HEK293T (cell line): ENCODE measurements around the gene ANP32B.

Experiments
- CTCF ChIA-PET: fragments of 350-600 bp; formaldehyde crosslinking; extraction: SDS; loops from one replicate; lab custom pipeline; 2021; ENCODE audit warnings: antibody characterized with exemption, inconsistent platforms; lab: Yijun Ruan, JAX
- POLR2A ChIA-PET: fragments of 350-600 bp; formaldehyde crosslinking; extraction: SDS; loops from one replicate; lab custom pipeline; 2020; ENCODE audit warnings: antibody characterized with exemption, inconsistent platforms; lab: Yijun Ruan, JAX
- DNase-seq: peaks from one replicate; pipeline ENCODE4 v3.0.0; 2012; ENCODE audit warnings: mixed read lengths; ENCODE audit errors: extremely low spot score
- ARNT ChIP-seq: fragments of 450-650 bp; IDR thresholded peaks from 2 replicates; pipeline ENCODE4 v1.6.1; 2017; ENCODE audit warnings: mild to moderate bottlenecking
- BHLHE40 ChIP-seq: fragments of 450-650 bp; IDR thresholded peaks from 2 replicates; pipeline ENCODE4 v1.6.1; 2016; ENCODE audit warnings: mild to moderate bottlenecking, moderate library complexity, borderline replicate concordance
- CTBP1 ChIP-seq: fragments of 450-650 bp; IDR thresholded peaks from 2 replicates; pipeline ENCODE4 v1.6.1; 2016; ENCODE audit warnings: borderline replicate concordance
- ELF4 ChIP-seq: fragments of 450-650 bp; IDR thresholded peaks from 2 replicates; pipeline ENCODE4 v1.6.1; 2017; ENCODE audit warnings: antibody characterized with exemption
- FOXA1 ChIP-seq: fragments of 450-650 bp; IDR thresholded peaks from 2 replicates; pipeline ENCODE4 v1.6.1; 2016; ENCODE audit warnings: mild to moderate bottlenecking
- FOXK2 ChIP-seq: fragments of 450-650 bp; IDR thresholded peaks from 2 replicates; pipeline ENCODE4 v1.6.1; 2016; ENCODE audit warnings: mild to moderate bottlenecking
- FOXM1 ChIP-seq: fragments of 450-650 bp; IDR thresholded peaks from 2 replicates; pipeline ENCODE4 v1.6.1; 2017; ENCODE audit warnings: mild to moderate bottlenecking, borderline replicate concordance
- HDGF ChIP-seq: fragments of 450-650 bp; IDR thresholded peaks from 2 replicates; pipeline ENCODE4 v1.6.1; 2017; ENCODE audit warnings: antibody characterized with exemption, borderline replicate concordance
- L3MBTL2 ChIP-seq: fragments of 450-650 bp; conservative IDR thresholded peaks from 2 replicates; pipeline ENCODE4 v1.6.1; 2016; ENCODE audit warnings: mild to moderate bottlenecking
- LEF1 ChIP-seq: fragments of 450-650 bp; IDR thresholded peaks from 2 replicates; pipeline ENCODE4 v1.6.1; 2017; ENCODE audit warnings: mild to moderate bottlenecking, borderline replicate concordance
- NFRKB ChIP-seq: fragments of 450-650 bp; IDR thresholded peaks from 2 replicates; pipeline ENCODE4 v1.6.1; 2016; ENCODE audit warnings: mild to moderate bottlenecking, moderate library complexity
- PKNOX1 ChIP-seq: fragments of 450-650 bp; IDR thresholded peaks from 2 replicates; pipeline ENCODE4 v1.6.1; 2016
- SP1 ChIP-seq: fragments of 450-650 bp; IDR thresholded peaks from 2 replicates; pipeline ENCODE4 v1.6.1; 2017
- SUZ12 ChIP-seq: fragments of 450-650 bp; IDR thresholded peaks from 2 replicates; pipeline ENCODE4 v1.6.1; 2016; ENCODE audit warnings: mild to moderate bottlenecking
- TARDBP ChIP-seq: fragments of 450-650 bp; IDR thresholded peaks from 2 replicates; pipeline ENCODE4 v1.6.1; 2016
- ZNF384 ChIP-seq: fragments of 450-650 bp; IDR thresholded peaks from 2 replicates; pipeline ENCODE4 v1.6.1; 2016

The ANP32B gene

DNA sequence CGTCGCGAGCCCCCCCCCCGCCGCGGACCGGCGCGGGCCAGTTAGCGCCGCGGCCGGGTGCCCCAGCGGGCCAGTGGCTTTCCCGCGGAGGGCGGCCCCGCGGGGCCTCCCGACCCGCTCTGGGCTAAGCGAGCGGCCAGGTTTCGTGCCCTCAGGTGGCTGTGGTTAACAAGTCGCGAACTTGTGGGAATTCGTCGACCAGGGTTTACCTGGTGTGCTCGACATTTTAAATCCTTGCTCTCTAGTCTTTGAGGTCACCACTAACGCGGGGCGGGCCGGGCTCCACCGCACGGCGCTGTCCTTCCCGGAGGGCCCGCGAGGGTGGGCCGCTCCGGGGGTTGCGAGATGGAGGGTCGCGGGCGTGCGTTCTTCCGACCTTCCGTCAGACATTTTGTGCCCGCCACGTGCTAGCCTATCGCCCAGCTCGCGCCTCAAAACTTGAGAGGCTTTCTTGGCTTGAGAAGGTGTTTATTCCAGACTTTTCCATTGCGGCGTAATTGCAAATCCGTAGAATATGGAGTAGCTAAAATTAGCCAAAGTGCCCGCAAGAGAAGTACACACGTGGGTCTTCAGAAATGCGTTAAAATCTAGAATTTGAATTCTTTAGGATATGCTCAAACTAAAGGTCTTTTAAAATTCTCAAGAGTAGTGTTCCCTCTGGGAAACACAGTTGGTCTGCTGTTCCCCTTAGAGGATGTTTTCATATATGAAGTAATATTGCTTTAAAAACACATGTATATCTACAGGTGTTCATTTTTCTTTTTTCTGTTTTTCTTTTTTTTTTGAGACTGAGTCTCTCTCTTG is 2.1 kb downstream of the ANP32B start:
- DNase-seq: peak; percentile 26
- ChIA-PET POLR2A (interaction anchor here (1.1 kb wide), 1 partner anchor 71 kb away, joined by 3 read pairs; no protein-coding TSS in a partner anchor), CTCF (no interaction called here)
- TF ChIP-seq L3MBTL2: peak; percentile 95
- TF ChIP-seq FOXK2: no peak

GRCh38 chr9:97987487-97987886 is 4.3 kb downstream of the ANP32B start:
- ChIA-PET POLR2A (interaction anchor here (0.6 to 2.1 kb wide), 2 partner anchors 66 to 1126 kb away, joined by 3 to 10 read pairs; partner anchors contain the start of gene TRMO), CTCF (interaction anchor here (0.6 to 1.0 kb wide), 3 partner anchors 9 to 48 kb away, joined by 3 to 4 read pairs (median 4); no protein-coding TSS in a partner anchor)
- no peak for TF ChIP-seq ELF4
- TF ChIP-seq FOXK2: no peak
- TF ChIP-seq TARDBP: no peak
- TF ChIP-seq LEF1: no peak
- no peak for TF ChIP-seq ARNT
- no peak for TF ChIP-seq ZNF384
- no peak for TF ChIP-seq CTBP1
- no peak for TF ChIP-seq FOXA1
- TF ChIP-seq L3MBTL2: no peak
- TF ChIP-seq BHLHE40: no peak
- TF ChIP-seq FOXM1: no peak
- TF ChIP-seq HDGF: no peak
- TF ChIP-seq SP1: no peak
- TF ChIP-seq NFRKB: no peak
- TF ChIP-seq PKNOX1: no peak
- DNase-seq: no peak

DNA sequence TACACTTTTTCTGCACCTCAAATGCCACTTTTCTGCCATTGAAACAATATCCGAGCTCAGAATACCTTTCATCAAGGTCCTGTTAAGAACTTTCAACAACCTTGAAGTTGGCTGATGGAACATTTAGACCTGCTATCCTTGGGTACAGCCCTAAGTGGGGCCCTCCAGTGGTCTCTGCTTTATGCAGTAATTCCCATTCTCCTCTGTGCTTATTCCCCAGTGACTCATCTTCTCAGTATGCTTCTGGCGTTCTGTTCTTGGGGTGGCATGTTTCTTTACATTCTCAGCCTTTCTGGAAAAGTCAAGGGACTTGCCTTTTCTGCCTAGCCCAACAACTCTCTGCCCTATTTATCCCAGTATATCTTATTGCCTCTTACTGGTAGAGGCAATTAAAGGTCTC is 7.1 kb downstream of the ANP32B start:
- no peak for DNase-seq
- POLR2A ChIA-PET: no interaction called here
- CTCF ChIA-PET: interaction anchor here (1.2 kb wide), 1 partner anchor 64 kb away, joined by 3 read pairs; no protein-coding TSS in a partner anchor
- TF ChIP-seq FOXA1 (no peak), SP1 (no peak), FOXK2 (no peak), ARNT (no peak), SUZ12 (no peak), ZNF384 (no peak), HDGF (no peak), TARDBP (no peak), LEF1 (no peak)

DNA sequence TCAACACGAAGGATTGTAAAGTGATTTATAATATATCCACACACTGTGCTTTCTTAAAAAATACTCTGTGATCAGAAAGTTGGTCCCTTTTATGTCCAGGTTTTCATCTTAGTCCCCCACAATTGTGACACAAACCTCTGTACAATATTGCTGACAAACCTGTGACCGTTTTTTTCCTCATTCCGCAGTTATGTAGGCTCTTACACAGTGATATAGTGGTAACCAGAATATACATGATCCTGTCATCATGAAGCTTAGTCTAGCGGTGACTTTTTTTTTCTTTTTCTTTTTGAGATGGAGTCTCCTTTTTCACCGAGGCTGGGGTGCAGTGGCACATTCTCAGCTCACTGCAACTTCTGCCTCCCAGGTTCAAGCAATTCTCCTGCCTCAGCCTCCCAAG is 8.7 kb downstream of the ANP32B start:
- ChIA-PET POLR2A (interaction anchor here (1.9 kb wide), 1 partner anchor 70 kb away, joined by 6 read pairs; the partner anchor contains the start of gene TRMO), CTCF (no interaction called here)
- TF ChIP-seq HDGF: no peak
- TF ChIP-seq PKNOX1: no peak
- no peak for TF ChIP-seq SP1
- no peak for TF ChIP-seq LEF1
- no peak for TF ChIP-seq FOXM1
- TF ChIP-seq BHLHE40: no peak
- no peak for TF ChIP-seq FOXA1
- TF ChIP-seq ARNT: no peak
- no peak for TF ChIP-seq ELF4
- TF ChIP-seq L3MBTL2: no peak
- no peak for TF ChIP-seq TARDBP
- no peak for TF ChIP-seq SUZ12
- TF ChIP-seq ZNF384: no peak
- no peak for TF ChIP-seq FOXK2
- TF ChIP-seq NFRKB: no peak
- TF ChIP-seq CTBP1: no peak
- DNase-seq: no peak

DNA sequence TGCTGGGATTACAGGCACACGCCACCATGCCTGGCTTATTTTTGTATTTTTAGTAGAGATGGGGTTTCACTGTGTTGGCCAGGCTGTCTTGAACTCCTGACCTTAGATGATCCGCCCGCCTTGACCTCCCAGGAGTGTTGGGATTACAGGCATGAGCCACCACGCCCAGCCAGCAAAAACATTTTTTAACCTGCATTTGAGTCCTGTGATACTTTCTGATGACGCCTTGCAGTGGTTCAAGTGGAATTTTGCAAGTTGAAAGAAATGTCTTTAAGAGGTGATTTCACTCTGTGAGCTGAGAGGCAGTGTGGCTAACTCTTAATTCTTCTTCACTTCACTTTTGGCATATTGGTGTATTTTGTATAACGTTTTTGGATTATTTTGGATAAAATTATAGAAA is 9.1 kb downstream of the ANP32B start:
- DNase-seq: no peak
- POLR2A ChIA-PET: interaction anchor here (1.9 kb wide), 1 partner anchor 70 kb away, joined by 6 read pairs; the partner anchor contains the start of gene TRMO
- CTCF ChIA-PET: no interaction called here
- TF ChIP-seq HDGF (no peak), LEF1 (no peak), BHLHE40 (no peak), SUZ12 (no peak), ZNF384 (no peak), L3MBTL2 (no peak), TARDBP (no peak), FOXA1 (no peak), CTBP1 (no peak), FOXK2 (no peak), ELF4 (no peak), PKNOX1 (no peak), NFRKB (no peak), SP1 (no peak), ARNT (no peak), FOXM1 (no peak)

GRCh38 chr9:97993000-97993399 is 9.9 kb downstream of the ANP32B start:
- ChIA-PET CTCF (no interaction called here), POLR2A (interaction anchor here (1.9 kb wide), 1 partner anchor 71 kb away, joined by 6 read pairs; the partner anchor contains the start of gene TRMO)
- DNase-seq: no peak
- TF ChIP-seq HDGF (no peak), NFRKB (no peak), FOXM1 (no peak), ELF4 (no peak), CTBP1 (no peak), ZNF384 (no peak), BHLHE40 (no peak), SP1 (no peak), PKNOX1 (no peak), FOXA1 (no peak), TARDBP (no peak), L3MBTL2 (no peak), SUZ12 (no peak)
